Astrocyte of the cerebellum (primary cell): Measurements from ENCODE around the gene ANAPC15.
"Not testable (repeated sequence)": the region's sequence is repeated elsewhere in the genome, so short reads cannot be mapped to it uniquely, and the experiment has no call there.

Source experiments
- DNase-seq: peaks from one replicate; pipeline ENCODE4 v3.0.0-alpha.2; 2011; ENCODE audit warnings: low read depth
- H3K4me3 ChIP-seq: 2 replicates; pipeline ENCODE4 v1.5.1; 2011; ENCODE audit warnings: mild to moderate bottlenecking, low read depth, low read length, moderate library complexity
- CTCF ChIP-seq: IDR thresholded peaks from 2 replicates; pipeline ENCODE4 v1.5.1; 2012; ENCODE audit warnings: low read length, low read depth, moderate library complexity, mild to moderate bottlenecking; ENCODE audit errors: missing control alignments
- in situ Hi-C: cut with HindIII; loops from 2 replicates; pipeline ENCODE4 v1.10.0; 2017; ENCODE audit warnings: low sequenced_read_pairs

Gene ANAPC15

GRCh38 chr11:72146625-72147024 lies 34.1 kb upstream of the ANAPC15 start:
- no peak for DNase-seq
- in situ Hi-C loops = no loop called here
- no peak for TF ChIP-seq CTCF

GRCh38 chr11:72144807-72145565 lies 32.5 kb upstream of the ANAPC15 start:
- no peak overlapping the region for H3K4me3 ChIP-seq
- no peak for TF ChIP-seq CTCF
- in situ Hi-C loops = no loop called here
- DNase-seq = no peak

More at GRCh38 chr11:72146625-72147024, 34.1 kb upstream of the ANAPC15 start:
- no peak overlapping the region for H3K4me3 ChIP-seq

- H3K4me3 ChIP-seq, DNase-seq, in situ Hi-C loops: not testable (repeated sequence)
Observed at GRCh38 chr11:72142543-72142942, 30.0 kb upstream of the ANAPC15 start.

GRCh38 chr11:72142086-72142485 lies 29.6 kb upstream of the ANAPC15 start:
- H3K4me3 ChIP-seq, in situ Hi-C loops: not testable (repeated sequence)
- DNase-seq = peak; percentile 13

- TF ChIP-seq CTCF = no peak
- DNase-seq = peak; percentile 86
- no peak overlapping the region for H3K4me3 ChIP-seq
- in situ Hi-C loops = no loop called here
Observed at GRCh38 chr11:72141066-72141465, 28.6 kb upstream of the ANAPC15 start.

GRCh38 chr11:72140661-72141060 lies 28.2 kb upstream of the ANAPC15 start:
- TF ChIP-seq CTCF = no peak
- no peak for DNase-seq
- in situ Hi-C loops = no loop called here
- H3K4me3 ChIP-seq = no peak overlapping the region

GRCh38 chr11:72139500-72139899 lies 27.0 kb upstream of the ANAPC15 start:
- TF ChIP-seq CTCF = no peak
- in situ Hi-C loops = no loop called here
- no peak for DNase-seq
- H3K4me3 ChIP-seq = no peak overlapping the region
